Lung (tissue), 12 donors: Measurements from ENCODE around the gene MYBL2. TPM values are rescaled to one million over a fixed set of nuclear protein-coding genes. Genes with fewer than 3 reads are reported as not detected.
"Not testable (repeated sequence)": the region's sequence is repeated elsewhere in the genome, so short reads cannot be mapped to it uniquely, and the experiment has no call there.

ENCODE experiments used
- ATAC-seq: fragments of 200-7000 bp; cut with Tn5 transposase; one replicate; pipeline ENCODE4 v1.9.1; 2020; ENCODE audit warnings: moderate number of reproducible peaks; ENCODE audit not compliant: insufficient read depth, low FRiP score
- DNase-seq, 3 donors: peaks; one replicate each; pipeline ENCODE4 v3.0.0-alpha.2; 2013 to 2017
- H3K27ac ChIP-seq, 2 donors: one replicate each; pipeline ENCODE4 v1.5.1; 2013; ENCODE audit warnings: mild to moderate bottlenecking in 2 of 2, moderate library complexity in 2 of 2, control low read depth in 1 of 2, inconsistent platforms in 1 of 2, low read depth in 1 of 2, low read length in 1 of 2
- H3K27me3 ChIP-seq, 3 donors: one replicate each; pipeline ENCODE4 v1.5.1; 2013; ENCODE audit warnings: low read length in 2 of 3; ENCODE audit not compliant: control insufficient read depth in 3 of 3, insufficient read depth in 3 of 3
- H3K36me3 ChIP-seq, 4 donors: one replicate each; pipeline ENCODE4 v1.5.1; 2013; ENCODE audit warnings: low read length in 4 of 4, mild to moderate bottlenecking in 1 of 4, moderate library complexity in 1 of 4; ENCODE audit not compliant: control insufficient read depth in 4 of 4, insufficient read depth in 4 of 4
- H3K4me1 ChIP-seq, 5 donors: one replicate each; pipeline ENCODE4 v1.5.1; 2013; ENCODE audit warnings: low read length in 5 of 5, mild to moderate bottlenecking in 2 of 5, moderate library complexity in 1 of 5; ENCODE audit not compliant: control insufficient read depth in 5 of 5, insufficient read depth in 5 of 5
- H3K4me3 ChIP-seq: one replicate; pipeline ENCODE4 v1.5.1; 2013; ENCODE audit warnings: mild to moderate bottlenecking, control low read depth, moderate library complexity
- H3K9ac ChIP-seq, 2 donors: one replicate each; pipeline ENCODE4 v1.5.1; 2013; ENCODE audit warnings: low read length in 2 of 2, control low read depth in 1 of 2; ENCODE audit not compliant: insufficient read depth in 1 of 2
- H3K9me3 ChIP-seq, 4 donors: one replicate each; pipeline ENCODE4 v1.5.1; 2013; ENCODE audit warnings: low read length in 3 of 4, mild to moderate bottlenecking in 1 of 4, moderate library complexity in 1 of 4; ENCODE audit not compliant: control insufficient read depth in 4 of 4, insufficient read depth in 3 of 4
- CTCF ChIP-seq: IDR thresholded peaks from 2 replicates; pipeline ENCODE4 v1.5.1; 2012; ENCODE audit warnings: mild to moderate bottlenecking; ENCODE audit errors: control extremely low read depth, extremely low read depth
- WGBS, 2 donors: extraction: QIAGEN DNeasy Blood & Tissue Kit; methylation state at CpG; one replicate each; pipeline ENCODE4 v1.1.7; 2013; 5-methylcytosine and 5-hydroxymethylcytosine counted together
- polyA plus RNA-seq, 2 donors: library from polyadenylated mRNA; stranded (reverse); fragments of 200-250 nt; gene quantifications; one replicate each; pipeline ENCODE4 v1.2.1, GENCODE V29; 2013
- total RNA-seq, 2 donors: library from RNA; depleted of rRNA in 1 of 2; stranded (reverse); fragments of >200 nt in 1 of 2; gene quantifications; one replicate each; pipeline ENCODE4 v1.2.1, GENCODE V29; 2014 to 2021
- donor health status: control.
- donor health status: control.
- donor health status: Bipolar disorder and iron deficiency.
- donor health status: healthy.
- donor health status: DM: yes; HTN: yes; CAD: no.

The MYBL2 gene
- total and polyA plus RNA-seq, 4 donors: 2.1 to 4.7 (median 3.3) TPM

- Histone ChIP-seq H3K27ac (no peak overlapping the region), H3K27me3 (no peaks in the 10 kb centered on the region), H3K4me1 (no peaks in the 10 kb centered on the region), H3K4me3 (no peak overlapping the region), H3K36me3 (no peaks in the 10 kb centered on the region), H3K9ac (no peak overlapping the region), H3K9me3 (no peaks in the 10 kb centered on the region)
- DNase-seq: no peak
- no peak for ATAC-seq
- TF ChIP-seq CTCF: no peak
- 66 to 74% methylated on average over 4 of the region's 4 CpGs for WGBS, 2 donors
Measured at GRCh38 chr20:43752051-43752360, 85.1 kb downstream of the MYBL2 start.

GRCh38 chr20:43752561-43753301 lies 85.8 kb downstream of the MYBL2 start:
- Histone ChIP-seq H3K27ac (no peak overlapping the region), H3K4me3 (no peak overlapping the region), H3K27me3 (no peaks in the 10 kb centered on the region), H3K4me1 (no peaks in the 10 kb centered on the region), H3K9me3 (no peaks in the 10 kb centered on the region), H3K36me3 (no peaks in the 10 kb centered on the region), H3K9ac (no peak overlapping the region)
- ATAC-seq (no peak), DNase-seq (no peak)
- no peak for TF ChIP-seq CTCF
- WGBS, 2 donors: 54 to 70% methylated on average over 13 of the region's 13 CpGs

- no peak overlapping the region for H3K9ac ChIP-seq
- TF ChIP-seq CTCF: no peak
- DNase-seq (no peak), ATAC-seq (no peak)
- WGBS, 2 donors: 84 to 86% methylated on average over 7 of the region's 7 CpGs
- H3K27ac ChIP-seq: no peak overlapping the region
- no peaks in the 10 kb centered on the region for H3K9me3 ChIP-seq
- no peaks in the 10 kb centered on the region for H3K36me3 ChIP-seq
- no peaks in the 10 kb centered on the region for H3K4me1 ChIP-seq
- no peaks in the 10 kb centered on the region for H3K27me3 ChIP-seq
- no peak overlapping the region for H3K4me3 ChIP-seq
Measured at GRCh38 chr20:43755390-43755789, 88.5 kb downstream of the MYBL2 start.

- no peak overlapping the region for H3K4me3 ChIP-seq
- 88 to 95% methylated on average over 8 of the region's 8 CpGs for WGBS, 2 donors
- ATAC-seq (no peak), DNase-seq (no peak)
- no peaks in the 10 kb centered on the region for H3K36me3 ChIP-seq
- H3K9me3 ChIP-seq: no peaks in the 10 kb centered on the region
- H3K9ac ChIP-seq: no peak overlapping the region
- H3K27me3 ChIP-seq: no peaks in the 10 kb centered on the region
- no peaks in the 10 kb centered on the region for H3K4me1 ChIP-seq
- no peak for TF ChIP-seq CTCF
- no peak overlapping the region for H3K27ac ChIP-seq
Measured at GRCh38 chr20:43755851-43756250, 88.9 kb downstream of the MYBL2 start.

- ATAC-seq, H3K4me3 ChIP-seq, H3K36me3 ChIP-seq, H3K9me3 ChIP-seq, DNase-seq, H3K4me1 ChIP-seq, H3K9ac ChIP-seq, H3K27ac ChIP-seq, H3K27me3 ChIP-seq: not testable (repeated sequence)
- 91 to 96% methylated on average over 6 of the region's 6 CpGs for WGBS, 2 donors
Measured at GRCh38 chr20:43757888-43758287, 91.0 kb downstream of the MYBL2 start.
